Endothelial cell (in vitro differentiated cells): ENCODE results near the gene CAMTA1. TPM values are rescaled to one million over a fixed set of nuclear protein-coding genes. Genes with fewer than 3 reads are reported as not detected.
A peak's percentile ranks its signal among the peaks of the same experiment; 100 is the strongest.

Experiments
- DNase-seq: peaks from one replicate; pipeline ENCODE4 v3.0.0; 2021; ENCODE audit warnings: low spot score
- H3K27ac Mint-ChIP-seq: one replicate; pipeline ENCODE4 v1.8.0; 2021; ENCODE audit warnings: mixed read lengths, inconsistent platforms; ENCODE audit not compliant: unreplicated experiment
- H3K27me3 Mint-ChIP-seq: one replicate; pipeline ENCODE4 v1.8.0; 2021; ENCODE audit warnings: mild to moderate bottlenecking, moderate library complexity, mixed read lengths, inconsistent platforms; ENCODE audit not compliant: unreplicated experiment
- H3K36me3 Mint-ChIP-seq: one replicate; pipeline ENCODE4 v1.8.0; 2021; ENCODE audit warnings: mild to moderate bottlenecking, low read depth, mixed read lengths, inconsistent platforms; ENCODE audit not compliant: unreplicated experiment
- H3K4me1 Mint-ChIP-seq: one replicate; pipeline ENCODE4 v1.8.0; 2021; ENCODE audit warnings: mild to moderate bottlenecking, mixed read lengths, inconsistent platforms; ENCODE audit not compliant: unreplicated experiment
- H3K4me3 Mint-ChIP-seq: one replicate; pipeline ENCODE4 v1.8.0; 2021; ENCODE audit warnings: mild to moderate bottlenecking, mixed read lengths, inconsistent platforms; ENCODE audit not compliant: unreplicated experiment
- H3K9me3 Mint-ChIP-seq: one replicate; pipeline ENCODE4 v1.8.0; 2021; ENCODE audit warnings: mixed read lengths, inconsistent platforms; ENCODE audit not compliant: unreplicated experiment
- total RNA-seq: library from RNA; stranded (reverse); fragmentation: NEBNext Ultra II Directional; extraction: Animal tissue kit (Norgen Biotek cat#: 25700); gene quantifications from one replicate; pipeline ENCODE4 v1.2.1, GENCODE V29; 2021; ENCODE audit not compliant: unreplicated experiment
- TF ChIP-seq, protein P1 (sequence below): fragments of 200-600 bp; sonication (generic); IDR thresholded peaks from one replicate; pipeline ENCODE4 v1.5.0; 2021; ENCODE audit warnings: antibody characterized with exemption; ENCODE audit not compliant: unreplicated experiment

CAMTA1 gene
- total RNA-seq, 1 donor from 2014 or later = 87.3 TPM

DNA sequence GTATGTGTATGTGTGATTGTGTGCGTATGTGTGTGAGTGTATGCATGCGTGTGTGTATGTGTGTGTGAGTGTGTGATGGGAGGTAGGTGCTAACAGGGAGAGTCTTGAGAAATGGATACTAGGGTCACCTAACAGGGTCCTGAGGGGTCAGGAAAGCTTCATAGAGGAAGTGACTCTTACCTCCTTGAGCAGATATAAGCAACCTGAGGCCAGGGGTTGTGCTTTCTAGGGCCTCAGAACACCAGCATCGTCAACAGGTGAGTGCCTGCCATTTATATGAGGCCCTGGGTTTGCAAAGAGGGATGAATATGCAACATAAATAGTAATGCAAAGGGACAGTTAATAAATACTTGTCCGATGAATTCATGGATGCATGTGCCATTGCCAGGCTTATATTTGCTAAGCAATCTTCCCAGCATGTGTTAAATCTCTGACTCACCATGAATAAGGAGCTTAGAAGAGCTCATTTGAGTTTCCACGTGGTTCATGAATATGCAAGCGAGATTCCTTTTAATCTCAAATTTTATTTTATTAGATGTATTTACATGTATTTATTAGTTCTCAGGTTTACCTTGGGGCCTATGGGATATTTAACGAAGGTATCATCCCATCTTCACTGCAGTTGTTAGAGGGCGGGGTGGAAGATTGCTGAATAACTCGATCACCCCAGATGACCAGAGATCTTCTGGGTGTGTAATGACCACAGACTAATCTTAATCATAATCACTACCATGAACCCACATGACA, 438.3 kb downstream of the CAMTA1 start:
- no peak for DNase-seq
- no peaks in the 10 kb centered on the region for H3K9me3 Mint-ChIP-seq
- peaks cover 1% of the 10 kb centered on the region for H3K27me3 Mint-ChIP-seq
- H3K36me3 Mint-ChIP-seq = no peaks in the 10 kb centered on the region
- H3K4me3 Mint-ChIP-seq = no peak overlapping the region
- H3K4me1 Mint-ChIP-seq = no peaks in the 10 kb centered on the region
- TF ChIP-seq, protein P1, sequence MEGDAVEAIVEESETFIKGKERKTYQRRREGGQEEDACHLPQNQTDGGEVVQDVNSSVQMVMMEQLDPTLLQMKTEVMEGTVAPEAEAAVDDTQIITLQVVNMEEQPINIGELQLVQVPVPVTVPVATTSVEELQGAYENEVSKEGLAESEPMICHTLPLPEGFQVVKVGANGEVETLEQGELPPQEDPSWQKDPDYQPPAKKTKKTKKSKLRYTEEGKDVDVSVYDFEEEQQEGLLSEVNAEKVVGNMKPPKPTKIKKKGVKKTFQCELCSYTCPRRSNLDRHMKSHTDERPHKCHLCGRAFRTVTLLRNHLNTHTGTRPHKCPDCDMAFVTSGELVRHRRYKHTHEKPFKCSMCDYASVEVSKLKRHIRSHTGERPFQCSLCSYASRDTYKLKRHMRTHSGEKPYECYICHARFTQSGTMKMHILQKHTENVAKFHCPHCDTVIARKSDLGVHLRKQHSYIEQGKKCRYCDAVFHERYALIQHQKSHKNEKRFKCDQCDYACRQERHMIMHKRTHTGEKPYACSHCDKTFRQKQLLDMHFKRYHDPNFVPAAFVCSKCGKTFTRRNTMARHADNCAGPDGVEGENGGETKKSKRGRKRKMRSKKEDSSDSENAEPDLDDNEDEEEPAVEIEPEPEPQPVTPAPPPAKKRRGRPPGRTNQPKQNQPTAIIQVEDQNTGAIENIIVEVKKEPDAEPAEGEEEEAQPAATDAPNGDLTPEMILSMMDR = no peak
- H3K27ac Mint-ChIP-seq = no peak overlapping the region

- TF ChIP-seq, protein P1 = no peak
- no peak overlapping the region for H3K4me3 Mint-ChIP-seq
- peaks cover 1% of the 10 kb centered on the region for H3K27me3 Mint-ChIP-seq
- no peaks in the 10 kb centered on the region for H3K4me1 Mint-ChIP-seq
- no peaks in the 10 kb centered on the region for H3K9me3 Mint-ChIP-seq
- no peak for DNase-seq
- H3K27ac Mint-ChIP-seq = no peak overlapping the region
- no peaks in the 10 kb centered on the region for H3K36me3 Mint-ChIP-seq
These were observed 438.9 kb downstream of the CAMTA1 start for GRCh38 chr1:7224081-7224534.

DNA sequence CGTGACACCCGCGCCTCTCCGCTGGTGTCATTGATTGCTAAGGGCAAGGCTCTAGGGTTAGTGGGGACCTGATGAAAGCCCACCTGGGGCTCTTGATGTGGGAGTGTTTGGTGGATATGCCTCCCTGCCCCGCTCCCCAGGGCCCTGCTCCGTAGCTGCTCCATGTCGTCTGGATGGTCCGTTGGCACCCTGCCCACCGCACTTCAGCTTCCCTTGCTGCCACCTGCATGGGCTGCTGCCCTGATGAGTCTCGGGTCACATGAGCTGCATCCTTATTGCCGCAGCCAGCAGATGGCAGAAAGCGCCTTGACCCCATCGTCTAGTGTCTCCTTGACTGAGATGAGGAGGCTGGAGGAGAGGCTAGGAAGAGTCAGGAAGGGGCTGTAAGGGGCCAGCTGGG, 439.4 kb downstream of the CAMTA1 start:
- H3K36me3 Mint-ChIP-seq = no peaks in the 10 kb centered on the region
- peaks cover 1% of the 10 kb centered on the region for H3K27me3 Mint-ChIP-seq
- no peaks in the 10 kb centered on the region for H3K9me3 Mint-ChIP-seq
- peak; percentile 38 for DNase-seq
- H3K4me1 Mint-ChIP-seq = no peaks in the 10 kb centered on the region
- H3K27ac Mint-ChIP-seq = no peak overlapping the region
- H3K4me3 Mint-ChIP-seq = no peak overlapping the region
- TF ChIP-seq, protein P1 = no peak

- Mint-ChIP-seq H3K4me1 (no peaks in the 10 kb centered on the region), H3K27me3 (no peaks in the 10 kb centered on the region), H3K36me3 (no peaks in the 10 kb centered on the region), H3K4me3 (no peak overlapping the region), H3K27ac (no peak overlapping the region), H3K9me3 (no peaks in the 10 kb centered on the region)
- TF ChIP-seq, protein P1 = no peak
- DNase-seq = no peak
These were observed 440.7 kb downstream of the CAMTA1 start for GRCh38 chr1:7225711-7226505.

GRCh38 chr1:7227654-7228053, 442.4 kb downstream of the CAMTA1 start:
- Mint-ChIP-seq H3K27me3 (no peaks in the 10 kb centered on the region), H3K9me3 (no peaks in the 10 kb centered on the region), H3K4me3 (no peak overlapping the region), H3K27ac (no peak overlapping the region), H3K4me1 (no peaks in the 10 kb centered on the region), H3K36me3 (no peaks in the 10 kb centered on the region)
- DNase-seq = no peak
- TF ChIP-seq, protein P1 = no peak
